ENCODE results near the gene PIP4K2A.

DNA sequence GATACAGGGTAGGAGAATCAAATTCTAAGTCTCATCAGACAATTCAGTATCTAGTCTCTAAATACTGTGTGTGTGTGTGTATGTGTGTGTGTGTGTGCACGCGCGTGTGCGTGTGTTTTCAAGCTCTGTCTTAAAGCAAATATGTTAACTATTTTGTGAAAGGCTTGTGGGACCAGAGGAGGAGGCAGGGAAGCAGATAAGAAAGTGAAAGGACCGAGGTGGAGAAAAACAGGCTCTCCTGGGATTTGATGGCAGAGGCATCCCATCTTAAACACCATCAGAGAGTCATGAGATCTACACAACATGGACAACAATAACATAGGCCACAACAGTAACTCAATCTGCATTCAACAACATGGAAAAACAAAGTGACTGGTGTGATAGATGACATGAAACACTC, 67.1 kb downstream of the PIP4K2A start:
- TF ChIP-seq, protein P1, sequence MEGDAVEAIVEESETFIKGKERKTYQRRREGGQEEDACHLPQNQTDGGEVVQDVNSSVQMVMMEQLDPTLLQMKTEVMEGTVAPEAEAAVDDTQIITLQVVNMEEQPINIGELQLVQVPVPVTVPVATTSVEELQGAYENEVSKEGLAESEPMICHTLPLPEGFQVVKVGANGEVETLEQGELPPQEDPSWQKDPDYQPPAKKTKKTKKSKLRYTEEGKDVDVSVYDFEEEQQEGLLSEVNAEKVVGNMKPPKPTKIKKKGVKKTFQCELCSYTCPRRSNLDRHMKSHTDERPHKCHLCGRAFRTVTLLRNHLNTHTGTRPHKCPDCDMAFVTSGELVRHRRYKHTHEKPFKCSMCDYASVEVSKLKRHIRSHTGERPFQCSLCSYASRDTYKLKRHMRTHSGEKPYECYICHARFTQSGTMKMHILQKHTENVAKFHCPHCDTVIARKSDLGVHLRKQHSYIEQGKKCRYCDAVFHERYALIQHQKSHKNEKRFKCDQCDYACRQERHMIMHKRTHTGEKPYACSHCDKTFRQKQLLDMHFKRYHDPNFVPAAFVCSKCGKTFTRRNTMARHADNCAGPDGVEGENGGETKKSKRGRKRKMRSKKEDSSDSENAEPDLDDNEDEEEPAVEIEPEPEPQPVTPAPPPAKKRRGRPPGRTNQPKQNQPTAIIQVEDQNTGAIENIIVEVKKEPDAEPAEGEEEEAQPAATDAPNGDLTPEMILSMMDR (IDR thresholded peaks at IDR 0.05), result no peak
- no peak for TF ChIP-seq POLR2A (IDR thresholded peaks at IDR 0.05)
